Right renal cortex interstitium (tissue), 3 donors: ENCODE measurements around the gene CDC14C. TPM values are rescaled to one million over a fixed set of nuclear protein-coding genes. Genes with fewer than 3 reads are reported as not detected.

Experiments
- DNase-seq, 3 donors: peaks; one replicate each; pipeline ENCODE4 v3.0.0-alpha.2; 2013; ENCODE audit warnings: low read depth in 3 of 3, low spot score in 2 of 3
- polyA plus RNA-seq, 3 donors: library from polyadenylated mRNA; unstranded; fragments of 120-200 nt; gene quantifications; one replicate each; pipeline ENCODE4 v1.2.1, GENCODE V29; 2013; ENCODE audit not compliant: insufficient read length in 3 of 3

The CDC14C gene
- polyA plus RNA-seq, 3 donors, result 0.06 TPM; not detected in 1

- no peak for DNase-seq
These were observed 46.8 kb downstream of the CDC14C start for GRCh38 chr7:48971173-48971572.

GRCh38 chr7:48976253-48976652 is 51.9 kb downstream of the CDC14C start:
- DNase-seq, result no peak

- DNase-seq, result no peak
These were observed 52.5 kb downstream of the CDC14C start for GRCh38 chr7:48976850-48977249.
